AG09309 (cell line): ENCODE results near the gene BICRA.

Experiments used
- DNase-seq: peaks from one replicate; pipeline ENCODE4 v3.0.0-alpha.2; 2010; ENCODE audit warnings: low read depth
- H3K4me3 ChIP-seq: 2 replicates; pipeline ENCODE4 v1.5.1; 2011; ENCODE audit warnings: mild to moderate bottlenecking, low read depth, low read length, moderate library complexity; ENCODE audit not compliant: control insufficient read depth
- TF ChIP-seq, protein P1 (sequence below): IDR thresholded peaks from 2 replicates; pipeline ENCODE4 v1.5.1; 2011; ENCODE audit warnings: mild to moderate bottlenecking, low read depth, low read length, inconsistent platforms; ENCODE audit not compliant: insufficient read depth, control insufficient read depth; ENCODE audit errors: missing control alignments

The BICRA gene

GRCh38 chr19:47608969-47609905, at the start of gene BICRA:
TSS of gene BICRA (plus strand) at chr19:47609134. CDS start at chr19:47673575, 64,441 bp downstream.
- TF ChIP-seq, protein P1, sequence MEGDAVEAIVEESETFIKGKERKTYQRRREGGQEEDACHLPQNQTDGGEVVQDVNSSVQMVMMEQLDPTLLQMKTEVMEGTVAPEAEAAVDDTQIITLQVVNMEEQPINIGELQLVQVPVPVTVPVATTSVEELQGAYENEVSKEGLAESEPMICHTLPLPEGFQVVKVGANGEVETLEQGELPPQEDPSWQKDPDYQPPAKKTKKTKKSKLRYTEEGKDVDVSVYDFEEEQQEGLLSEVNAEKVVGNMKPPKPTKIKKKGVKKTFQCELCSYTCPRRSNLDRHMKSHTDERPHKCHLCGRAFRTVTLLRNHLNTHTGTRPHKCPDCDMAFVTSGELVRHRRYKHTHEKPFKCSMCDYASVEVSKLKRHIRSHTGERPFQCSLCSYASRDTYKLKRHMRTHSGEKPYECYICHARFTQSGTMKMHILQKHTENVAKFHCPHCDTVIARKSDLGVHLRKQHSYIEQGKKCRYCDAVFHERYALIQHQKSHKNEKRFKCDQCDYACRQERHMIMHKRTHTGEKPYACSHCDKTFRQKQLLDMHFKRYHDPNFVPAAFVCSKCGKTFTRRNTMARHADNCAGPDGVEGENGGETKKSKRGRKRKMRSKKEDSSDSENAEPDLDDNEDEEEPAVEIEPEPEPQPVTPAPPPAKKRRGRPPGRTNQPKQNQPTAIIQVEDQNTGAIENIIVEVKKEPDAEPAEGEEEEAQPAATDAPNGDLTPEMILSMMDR = no peak
- peak within 1 kb of the TSS; percentile 89 for H3K4me3 ChIP-seq
- DNase-seq = no peak

GRCh38 chr19:47560999-47561398, 47.9 kb upstream of the BICRA start:
- TF ChIP-seq, protein P1 = no peak
- DNase-seq = no peak
- no peak overlapping the region for H3K4me3 ChIP-seq

DNA sequence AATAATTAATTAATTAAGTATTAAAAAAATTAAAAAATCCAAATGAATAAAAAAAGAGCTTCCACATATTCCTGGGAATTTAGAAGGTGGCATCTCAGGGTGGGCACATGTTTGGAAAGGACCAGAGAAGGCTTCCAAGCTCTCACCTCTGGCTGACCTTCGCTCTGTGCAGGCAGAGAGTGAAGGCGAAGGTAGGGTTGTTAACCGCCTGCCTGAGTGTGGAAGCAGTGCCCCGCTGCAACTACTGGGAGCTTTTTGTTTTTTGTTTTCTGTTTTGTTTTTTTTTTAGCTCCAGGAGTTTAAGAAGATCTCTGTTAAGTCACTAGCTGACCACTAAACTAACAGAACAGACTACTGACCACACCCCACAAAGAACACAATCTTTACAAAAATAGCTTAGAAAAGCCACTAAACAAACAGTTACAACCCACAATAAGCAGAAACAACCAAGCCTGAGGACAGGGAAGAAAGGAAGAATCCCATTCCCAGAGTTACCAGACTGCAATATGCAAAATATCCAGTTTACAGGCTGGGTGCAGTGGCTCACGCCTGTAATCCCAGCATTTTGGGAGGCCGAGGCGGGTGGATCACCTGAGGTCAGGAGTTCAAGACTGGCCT, 47.4 kb upstream of the BICRA start:
- H3K4me3 ChIP-seq = no peak overlapping the region
- no peak for DNase-seq
- TF ChIP-seq, protein P1 = no peak

- TF ChIP-seq, protein P1 = no peak
- DNase-seq = no peak
- H3K4me3 ChIP-seq = no peak overlapping the region
Observed at GRCh38 chr19:47564081-47564480, 44.9 kb upstream of the BICRA start.

GRCh38 chr19:47569331-47569730, 39.6 kb upstream of the BICRA start:
- H3K4me3 ChIP-seq = no peak overlapping the region
- TF ChIP-seq, protein P1 = no peak
- DNase-seq = no peak

DNA sequence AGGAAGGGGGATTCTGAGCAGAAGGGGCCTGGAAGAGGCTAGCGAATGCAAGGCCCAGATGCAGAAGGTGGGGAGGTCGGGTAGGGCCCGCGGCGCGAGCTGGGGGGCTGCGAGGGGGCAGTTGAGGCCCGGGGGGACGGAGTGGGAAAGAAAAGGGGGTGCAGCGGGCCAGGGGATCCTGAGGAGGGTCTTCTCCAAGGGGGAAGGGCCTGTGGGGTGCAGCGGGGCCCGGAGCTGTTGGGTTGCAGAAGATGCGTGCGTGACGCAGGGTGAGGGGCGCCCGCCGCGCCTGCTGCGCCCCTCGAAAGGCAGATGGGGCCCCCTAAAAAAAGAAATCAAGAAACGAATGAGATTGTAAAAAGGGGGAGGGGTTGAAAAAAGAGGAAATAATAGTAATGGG, 36.3 kb upstream of the BICRA start:
- TF ChIP-seq, protein P1 = no peak
- H3K4me3 ChIP-seq = no peak overlapping the region
- no peak for DNase-seq
